Activated B cell treated with CpG ODN at 0.5 μM for 24 hours (primary cell): Measurements from ENCODE around the gene BMP10. TPM values are rescaled to one million over a fixed set of nuclear protein-coding genes. Genes with fewer than 3 reads are reported as not detected.

Experiments
- ATAC-seq: fragments of 200-7000 bp; cut with Tn5 transposase; one replicate; pipeline ENCODE4 v1.10.0; 2021; ENCODE audit warnings: low read depth, mild to moderate bottlenecking, moderate library complexity
- CTCF ChIA-PET: fragments of 350-600 bp; sonication (Branson Sonifier 250); formaldehyde crosslinking; loops from one replicate; lab custom pipeline; 2021; ENCODE audit warnings: antibody characterized with exemption; lab: Charles Lee
- POLR2A ChIA-PET: fragments of 350-600 bp; sonication (Branson Sonifier 250); formaldehyde crosslinking; loops from one replicate; lab custom pipeline; 2021; ENCODE audit warnings: antibody characterized with exemption; lab: Charles Lee
- DNase-seq: peaks from one replicate; pipeline ENCODE4 v3.0.0; 2022
- H3K27ac Mint-ChIP-seq: one replicate; pipeline ENCODE4 v1.8.0; 2020; ENCODE audit warnings: mixed read lengths
- H3K27me3 Mint-ChIP-seq: one replicate; pipeline ENCODE4 v1.8.0; 2021; ENCODE audit warnings: mixed read lengths
- H3K36me3 Mint-ChIP-seq: one replicate; pipeline ENCODE4 v1.8.0; 2021; ENCODE audit warnings: low read depth, mixed read lengths
- H3K4me1 Mint-ChIP-seq: one replicate; pipeline ENCODE4 v1.8.0; 2021; ENCODE audit warnings: mixed read lengths
- H3K4me3 Mint-ChIP-seq: one replicate; pipeline ENCODE4 v1.8.0; 2020; ENCODE audit warnings: mild to moderate bottlenecking, mixed read lengths
- H3K9me3 Mint-ChIP-seq: one replicate; pipeline ENCODE4 v1.8.0; 2020; ENCODE audit warnings: mixed read lengths
- CTCF ChIP-seq: fragments of 200-600 bp; IDR thresholded peaks from one replicate; pipeline ENCODE4 v1.8.0; 2022; ENCODE audit warnings: antibody characterized with exemption, mild to moderate bottlenecking
- intact Hi-C: fragments of 100-400 bp; cut with micrococcal nuclease; formaldehyde crosslinking; loops from one replicate; pipeline ENCODE4 v1.15.1; 2024
- total RNA-seq: library from RNA; stranded (reverse); gene quantifications from 2 replicates; pipeline ENCODE4 v1.2.3, GENCODE V29; 2022

Gene BMP10
- total RNA-seq, 1 donor from 2014 or later, result not detected

- ChIA-PET POLR2A (no interaction called here), CTCF (no interaction called here)
- no peaks in the 10 kb centered on the region for H3K27me3 Mint-ChIP-seq
- TF ChIP-seq CTCF, result no peak
- H3K27ac Mint-ChIP-seq, result no peak overlapping the region
- H3K9me3 Mint-ChIP-seq, result no peaks in the 10 kb centered on the region
- intact Hi-C loops, result no loop called here
- no peaks in the 10 kb centered on the region for H3K36me3 Mint-ChIP-seq
- H3K4me1 Mint-ChIP-seq, result peaks cover 8% of the 10 kb centered on the region
- no peak for DNase-seq
- ATAC-seq, result no peak
- H3K4me3 Mint-ChIP-seq, result no peak overlapping the region
Observed at GRCh38 chr2:68862889-68863288, 8.3 kb downstream of the BMP10 start.

DNA sequence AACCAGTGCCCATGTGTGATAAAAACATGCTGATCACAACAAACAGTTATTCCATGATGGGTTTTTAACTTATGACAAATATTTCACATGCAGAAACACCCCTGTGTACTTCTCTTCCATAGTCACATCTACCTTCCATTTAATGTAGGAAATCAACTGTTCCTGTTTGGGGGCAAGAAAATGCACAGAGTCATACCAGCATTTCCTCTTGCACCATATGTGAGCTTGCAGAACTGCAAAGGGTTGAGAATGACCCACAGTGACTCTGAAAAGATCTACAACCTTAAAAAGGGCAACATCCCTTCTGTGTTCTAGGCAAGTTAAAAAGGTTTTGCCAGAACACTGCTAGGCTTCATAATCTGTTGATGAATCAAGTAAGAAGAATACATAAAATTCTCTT, 9.9 kb downstream of the BMP10 start:
- DNase-seq (no peak), ATAC-seq (no peak)
- no peaks in the 10 kb centered on the region for H3K9me3 Mint-ChIP-seq
- no peaks in the 10 kb centered on the region for H3K36me3 Mint-ChIP-seq
- no peaks in the 10 kb centered on the region for H3K27me3 Mint-ChIP-seq
- no peak overlapping the region for H3K4me3 Mint-ChIP-seq
- ChIA-PET POLR2A (interaction anchor here (0.7 kb wide), 1 partner anchor 87 kb away, joined by 3 read pairs; no protein-coding TSS in a partner anchor), CTCF (no interaction called here)
- TF ChIP-seq CTCF, result no peak
- intact Hi-C loops, result no loop called here
- no peak overlapping the region for H3K27ac Mint-ChIP-seq
- H3K4me1 Mint-ChIP-seq, result peaks cover 19% of the 10 kb centered on the region

DNA sequence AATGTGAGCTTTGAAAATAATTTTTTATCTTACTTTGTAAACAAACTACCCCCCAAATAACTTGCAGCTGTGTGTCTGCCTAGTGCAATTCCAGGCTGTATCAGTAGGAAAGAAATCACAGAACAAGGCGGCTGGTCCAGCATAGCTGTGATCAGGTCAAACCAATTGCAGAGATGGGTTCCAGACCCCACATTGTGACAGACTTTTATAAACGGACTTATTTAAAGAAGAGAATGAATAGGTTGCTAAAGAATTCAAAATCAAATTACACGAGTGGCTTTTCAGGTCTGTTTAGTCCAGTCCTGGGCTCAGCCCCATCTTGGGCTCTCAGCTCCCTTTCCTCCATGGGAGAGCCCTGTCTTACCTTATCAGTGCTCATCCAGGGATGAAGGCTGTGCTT, 11.1 kb downstream of the BMP10 start:
- no peaks in the 10 kb centered on the region for H3K9me3 Mint-ChIP-seq
- no peak overlapping the region for H3K27ac Mint-ChIP-seq
- no peaks in the 10 kb centered on the region for H3K36me3 Mint-ChIP-seq
- no peak overlapping the region for H3K4me3 Mint-ChIP-seq
- POLR2A ChIA-PET, result interaction anchor here (1.6 kb wide), 1 partner anchor 48 kb away, joined by 6 read pairs; no protein-coding TSS in a partner anchor
- no peak for ATAC-seq
- no peak for TF ChIP-seq CTCF
- H3K4me1 Mint-ChIP-seq, result peaks cover 19% of the 10 kb centered on the region
- CTCF ChIA-PET, result interaction anchor here (1.2 kb wide), 1 partner anchor 65 kb away, joined by 3 read pairs; no protein-coding TSS in a partner anchor
- H3K27me3 Mint-ChIP-seq, result no peaks in the 10 kb centered on the region
- no peak for DNase-seq
- intact Hi-C loops, result no loop called here

DNA sequence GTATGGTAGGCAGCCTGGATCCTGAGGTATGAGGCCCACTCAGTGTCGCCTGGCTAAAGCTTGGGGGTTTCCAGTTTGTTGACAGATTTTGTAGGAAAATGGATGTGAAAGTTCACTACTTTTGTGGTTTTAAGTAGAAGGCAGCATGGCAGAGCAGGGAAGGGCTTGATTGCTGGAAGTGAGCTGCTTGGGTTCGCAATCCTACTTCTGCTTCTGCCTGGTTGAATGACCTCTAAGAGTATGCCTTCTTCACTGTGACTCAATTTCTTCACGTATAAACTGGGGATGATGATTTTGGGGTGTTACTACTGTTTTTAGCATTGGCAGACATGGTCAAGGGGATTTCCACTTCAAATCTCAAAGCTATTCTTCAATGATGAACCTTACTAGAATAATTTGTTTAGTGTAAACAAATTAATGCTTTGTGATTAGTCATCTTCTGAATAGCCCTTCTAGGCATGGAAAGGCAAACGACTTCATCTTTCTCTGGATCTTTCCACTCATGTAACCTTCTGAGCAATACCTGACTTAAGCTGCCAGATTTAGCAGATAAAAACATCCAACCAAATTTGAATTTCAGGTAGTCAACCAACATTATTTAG, 13.2 kb downstream of the BMP10 start:
- CTCF ChIA-PET, result interaction anchor here (0.8 to 2.0 kb wide), 5 partner anchors 22 to 131 kb away, joined by 3 to 8 read pairs (median 4); no protein-coding TSS in a partner anchor
- POLR2A ChIA-PET, result interaction anchor here (0.9 to 2.0 kb wide), 11 partner anchors 11 to 119 kb away, joined by 3 to 11 read pairs (median 4); no protein-coding TSS in a partner anchor
- peaks cover 19% of the 10 kb centered on the region for H3K4me1 Mint-ChIP-seq
- H3K4me3 Mint-ChIP-seq, result no peak overlapping the region
- H3K9me3 Mint-ChIP-seq, result no peaks in the 10 kb centered on the region
- no peak for DNase-seq
- peak; percentile 94 for ATAC-seq
- peak overlapping the region; percentile 65 for H3K27ac Mint-ChIP-seq
- intact Hi-C loops, result loop anchor here (1.0 to 2.0 kb wide), 2 partner anchors 25 to 50 kb away; no protein-coding TSS in a partner anchor
- no peaks in the 10 kb centered on the region for H3K36me3 Mint-ChIP-seq
- H3K27me3 Mint-ChIP-seq, result no peaks in the 10 kb centered on the region
- TF ChIP-seq CTCF, result no peak

GRCh38 chr2:68857202-68857845, 13.9 kb downstream of the BMP10 start:
- no peaks in the 10 kb centered on the region for H3K36me3 Mint-ChIP-seq
- POLR2A ChIA-PET, result interaction anchor here (0.5 to 2.0 kb wide), 12 partner anchors 11 to 119 kb away, joined by 3 to 11 read pairs (median 4); no protein-coding TSS in a partner anchor
- DNase-seq (no peak), ATAC-seq (peak; percentile 32)
- H3K27ac Mint-ChIP-seq, result peak overlapping the region; percentile 65
- TF ChIP-seq CTCF, result no peak
- no peak overlapping the region for H3K4me3 Mint-ChIP-seq
- CTCF ChIA-PET, result interaction anchor here (0.8 to 2.0 kb wide), 5 partner anchors 21 to 130 kb away, joined by 3 to 8 read pairs (median 4); no protein-coding TSS in a partner anchor
- peaks cover 19% of the 10 kb centered on the region for H3K4me1 Mint-ChIP-seq
- no peaks in the 10 kb centered on the region for H3K27me3 Mint-ChIP-seq
- H3K9me3 Mint-ChIP-seq, result no peaks in the 10 kb centered on the region
- intact Hi-C loops, result loop anchor here (1.0 kb wide), 1 partner anchor 51 kb away; no protein-coding TSS in a partner anchor
